GM10847 (cell line): ENCODE results near the gene GPR146.

Source experiments
- POLR2A ChIP-seq: IDR thresholded peaks from 2 replicates; pipeline ENCODE4 v1.6.1; 2011; ENCODE audit not compliant: insufficient read length; ENCODE audit errors: extremely low read depth

GPR146 gene

GRCh38 chr7:1020849-1021251 is 23.5 kb upstream of the GPR146 start:
- no peak for TF ChIP-seq POLR2A

DNA sequence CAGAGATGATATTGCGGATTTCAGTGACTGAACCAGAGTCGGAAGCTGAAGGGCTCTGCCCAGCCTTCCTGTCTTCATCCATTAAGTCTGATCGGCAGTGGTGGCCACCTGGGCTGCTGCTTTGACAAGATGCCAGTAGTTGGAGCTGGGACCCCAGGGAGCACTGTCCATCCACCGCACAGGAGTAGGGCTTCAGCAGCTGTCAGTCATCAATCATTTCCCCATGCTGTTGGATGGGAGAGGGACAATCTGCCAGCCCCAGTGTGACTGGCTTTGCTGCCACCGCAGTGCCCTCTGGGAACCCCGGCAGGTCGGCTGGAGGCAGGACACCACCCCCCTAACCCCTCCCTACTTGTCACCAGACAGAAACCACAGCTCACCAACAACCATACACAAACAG is 23.0 kb upstream of the GPR146 start:
- TF ChIP-seq POLR2A: no peak

DNA sequence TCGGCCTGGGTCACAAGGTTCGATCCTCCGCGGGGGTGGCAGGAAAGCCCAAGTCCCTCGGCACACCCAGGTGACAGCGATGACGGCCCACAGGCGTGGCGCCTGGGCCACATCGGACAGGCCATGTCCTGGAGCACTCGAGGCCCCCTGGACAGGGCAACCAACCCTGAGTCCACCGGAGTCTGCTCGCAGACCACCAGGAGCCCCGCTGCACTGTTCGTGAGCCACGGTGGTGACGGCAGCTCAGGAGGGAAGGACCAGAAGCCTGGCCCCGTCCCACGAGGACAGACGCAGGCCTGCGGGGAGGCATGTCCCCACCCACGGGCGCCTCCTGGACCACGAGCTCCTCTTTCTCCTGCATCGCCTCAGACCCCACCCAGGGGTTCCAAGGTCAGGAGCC is 22.4 kb upstream of the GPR146 start:
- TF ChIP-seq POLR2A: no peak

- no peak for TF ChIP-seq POLR2A
Observed at GRCh38 chr7:1022356-1022755, 22.0 kb upstream of the GPR146 start.

- TF ChIP-seq POLR2A: no peak
Observed at GRCh38 chr7:1022801-1023465, 21.4 kb upstream of the GPR146 start.

- no peak for TF ChIP-seq POLR2A
Observed at GRCh38 chr7:1024331-1024841, 20.0 kb upstream of the GPR146 start.

DNA sequence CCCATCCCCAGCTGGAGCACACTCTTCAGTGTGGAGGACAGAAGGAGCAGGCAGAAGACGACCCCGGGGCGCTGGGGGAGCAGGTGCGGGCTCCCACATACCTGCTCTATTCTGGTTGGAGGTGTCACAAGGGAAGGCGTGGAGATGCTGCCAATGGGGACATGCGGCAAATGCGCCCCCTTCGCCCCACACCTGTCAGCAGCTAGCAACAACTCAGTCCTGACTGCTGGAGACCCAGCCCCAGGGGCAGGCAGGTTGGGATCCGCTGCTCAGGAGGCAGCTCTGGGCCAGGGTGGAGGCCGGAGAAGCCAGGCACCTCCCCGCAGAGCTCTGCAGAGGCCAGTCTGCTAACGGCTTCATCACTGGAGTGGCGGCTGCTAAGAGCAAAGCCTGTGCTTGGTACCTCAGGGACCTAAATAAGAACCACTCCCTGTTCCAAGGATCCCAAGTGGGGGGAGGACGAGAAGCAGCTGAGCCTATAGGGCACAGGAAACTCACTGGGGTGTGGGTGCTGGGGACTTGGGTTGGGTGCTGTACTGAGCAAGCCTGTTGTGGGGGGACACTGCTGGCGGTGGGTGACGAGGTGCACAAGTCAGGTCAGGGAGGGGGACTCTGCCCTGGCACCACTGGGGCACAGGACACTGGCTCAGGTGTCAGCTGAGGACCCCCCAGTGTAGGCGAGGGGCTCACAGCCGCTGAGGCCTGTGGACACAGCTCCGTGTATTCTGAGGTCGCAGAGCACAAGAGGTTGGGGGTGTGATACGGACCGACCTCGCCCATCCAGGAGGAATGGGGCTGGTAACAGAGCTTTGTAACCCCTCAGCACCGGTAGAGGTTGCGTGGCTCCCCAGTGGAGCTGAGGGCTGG is 19.2 kb upstream of the GPR146 start:
- no peak for TF ChIP-seq POLR2A

- no peak for TF ChIP-seq POLR2A
Observed at GRCh38 chr7:1025743-1026581, 18.4 kb upstream of the GPR146 start.

GRCh38 chr7:1026721-1027161 is 17.6 kb upstream of the GPR146 start:
- no peak for TF ChIP-seq POLR2A

DNA sequence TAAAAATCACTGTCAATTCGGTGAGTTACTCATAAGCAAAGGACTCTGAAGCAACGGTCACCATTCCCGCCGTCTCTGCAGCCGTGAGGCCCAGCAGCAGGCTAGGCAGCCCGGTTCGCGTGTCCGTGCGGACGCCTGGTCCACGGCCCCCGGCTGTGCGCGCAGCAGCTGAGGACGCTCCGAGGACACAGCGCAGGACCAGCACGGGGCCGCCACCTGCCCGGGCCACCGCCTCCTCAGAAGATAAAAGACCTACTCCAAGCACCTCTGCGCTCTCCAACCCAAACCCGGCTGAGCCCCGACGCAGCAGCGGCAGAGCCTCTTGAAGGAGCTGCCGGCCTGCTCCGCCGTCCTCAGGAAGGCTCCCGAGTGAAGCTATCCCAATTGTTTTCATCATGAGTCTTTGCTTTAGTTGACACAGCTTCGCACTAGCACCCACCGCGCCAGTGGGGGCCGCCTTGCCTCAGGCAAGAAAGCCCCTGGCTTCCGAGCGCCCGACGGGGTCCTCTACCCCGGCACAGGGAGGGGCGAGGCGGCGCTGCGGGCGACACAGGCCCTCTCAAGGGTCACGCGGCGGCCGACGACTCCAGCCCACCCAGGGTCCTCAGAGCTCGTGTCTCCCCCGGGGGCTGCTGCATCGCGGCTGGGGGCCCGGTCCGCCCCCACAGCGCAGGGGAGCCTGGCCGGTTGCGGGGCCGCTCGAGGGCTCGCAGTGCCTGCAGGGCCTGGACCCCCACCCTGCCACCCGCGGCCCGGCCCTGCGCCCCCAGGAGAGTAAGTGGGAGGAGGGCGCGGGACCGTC is 16.9 kb upstream of the GPR146 start:
- no peak for TF ChIP-seq POLR2A

- TF ChIP-seq POLR2A: peak; percentile 68
Observed at GRCh38 chr7:1028044-1028770, 16.1 kb upstream of the GPR146 start.

GRCh38 chr7:1028775-1029636 is 15.3 kb upstream of the GPR146 start:
- peak; percentile 13 for TF ChIP-seq POLR2A
